Measurements from ENCODE around the gene ADRA1B. TPM values are rescaled to one million over a fixed set of nuclear protein-coding genes. Genes with fewer than 3 reads are reported as not detected.

Gene ADRA1B
- total and polyA plus RNA-seq, 2 of the 8 experiments (the other 6 are each of a cell fraction or from before 2014, with no cell fraction given): not detected

GRCh38 chr5:159905496-159905895, 10.8 kb upstream of the ADRA1B start:
- Histone ChIP-seq H3K79me2 (ENCODE audit: control insufficient read depth in 1 of 2, insufficient read depth in 2 of 2, low read length in 2 of 2) (no peaks in the 10 kb centered on the region), H3K4ac (replicated peaks; ENCODE audit: insufficient read length, low read depth, low read length) (no peak overlapping the region), H3K36me3 (ENCODE audit: control insufficient read depth in 2 of 4, insufficient read depth in 4 of 4, low read length in 3 of 4) (no peaks in the 10 kb centered on the region), H3K14ac (ENCODE audit: insufficient read length) (no peak overlapping the region), H3K23ac (ENCODE audit: insufficient read length) (no peak overlapping the region), H4K8ac (ENCODE audit: extremely low read depth, insufficient read depth, low read length) (no peak overlapping the region), H3K27me3 (replicated peaks in 1 of 4; ENCODE audit: control insufficient read depth in 3 of 4, extremely low read depth in 1 of 4, insufficient read depth in 3 of 4, low read length in 3 of 4) (no peaks in the 10 kb centered on the region), H4K20me1 (replicated peaks in 1 of 2; ENCODE audit: control insufficient read depth in 1 of 2, insufficient read depth in 2 of 2, low read length in 2 of 2) (no peaks in the 10 kb centered on the region), H3K4me2 (ENCODE audit: insufficient read depth in 1 of 2, low read depth in 2 of 2, low read length in 2 of 2) (no peak overlapping the region), H2BK5ac (ENCODE audit: low read depth, low read length) (no peak overlapping the region), H3K23me2 (ENCODE audit: low read depth, low read length) (no peaks in the 10 kb centered on the region), H2AK5ac (ENCODE audit: low read depth, low read length) (no peak overlapping the region), H3K9ac (replicated peaks in 1 of 4; ENCODE audit: extremely low read depth in 1 of 4, low read depth in 3 of 4, low read length in 3 of 4) (no peak overlapping the region), H3K56ac (replicated peaks; ENCODE audit: insufficient read length, low read depth, low read length) (no peak overlapping the region), H4K91ac (replicated peaks; ENCODE audit: insufficient read length, low read length) (no peak overlapping the region), H3K27ac (ENCODE audit: low read depth, low read length) (no peak overlapping the region), H2BK20ac (ENCODE audit: low read length) (no peak overlapping the region), H3K79me1 (ENCODE audit: low read depth, low read length) (no peaks in the 10 kb centered on the region), H2BK15ac (ENCODE audit: low read length) (no peak overlapping the region), H3K4me3 (ENCODE audit: extremely low read depth in 1 of 4, insufficient read depth in 2 of 4, low read depth in 3 of 4, low read length in 4 of 4) (no peak overlapping the region), H3K18ac (ENCODE audit: extremely low read depth, low read length) (no peak overlapping the region), H2AFZ (ENCODE audit: low read length) (no peak overlapping the region), H2BK12ac (ENCODE audit: low read depth, low read length) (no peak overlapping the region), H2BK120ac (replicated peaks; ENCODE audit: low read depth, low read length) (no peak overlapping the region), H4K5ac (ENCODE audit: insufficient read length, low read depth, low read length) (no peak overlapping the region), H3K9me3 (ENCODE audit: insufficient read depth in 2 of 2, low read depth in 1 of 2, low read length in 1 of 2) (no peaks in the 10 kb centered on the region), H3K4me1 (replicated peaks in 1 of 4; ENCODE audit: control insufficient read depth in 3 of 4, insufficient read depth in 4 of 4, low read length in 3 of 4) (peaks cover 0 to 4% (median 2%) of the 10 kb centered on the region in 4 experiments; a peak in 2 of 7 replicates)
- ChIA-PET POLR2A (ENCODE audit: partially characterized antibody) (no interaction called here), CTCF (ENCODE audit: partially characterized antibody) (interaction anchor here (1.0 to 1.3 kb wide), 2 partner anchors 11 to 131 kb away, joined by 3 read pairs; partner anchors contain the start of gene ADRA1B)
- no peak for FAIRE-seq
- no peak for TF ChIP-seq POU5F1 (IDR thresholded peaks at IDR 0.05; ENCODE audit: low read depth, low read length)
- no peak for TF ChIP-seq KDM4A (IDR thresholded peaks at IDR 0.05; ENCODE audit: low read depth, low read length, severe bottlenecking)
- TF ChIP-seq JUN (IDR thresholded peaks at IDR 0.05; ENCODE audit: low read depth, low read length): no peak
- TF ChIP-seq BACH1 (IDR thresholded peaks at IDR 0.05; ENCODE audit: low read length): no peak
- no peak for TF ChIP-seq SP4 (IDR thresholded peaks at IDR 0.05; ENCODE audit: low read length)
- TF ChIP-seq RBBP5 (IDR thresholded peaks at IDR 0.05; ENCODE audit: borderline replicate concordance, low read depth, low read length): no peak
- no peak for TF ChIP-seq TAF1 (IDR thresholded peaks at IDR 0.05; ENCODE audit: low read depth, low read length)
- TF ChIP-seq SP2 (IDR thresholded peaks at IDR 0.05; ENCODE audit: low read length): no peak
- no peak for TF ChIP-seq RXRA (IDR thresholded peaks at IDR 0.05; ENCODE audit: insufficient read depth, low read depth, low read length)
- no peak for TF ChIP-seq ZNF274 (IDR thresholded peaks at IDR 0.05; ENCODE audit: borderline replicate concordance, extremely low read depth, low read length)
- TF ChIP-seq CHD2 (IDR thresholded peaks at IDR 0.05; ENCODE audit: low read length): no peak
- TF ChIP-seq TEAD4 (IDR thresholded peaks at IDR 0.05; ENCODE audit: low read depth, low read length): no peak
- TF ChIP-seq CREB1 (IDR thresholded peaks at IDR 0.05): no peak
- no peak for DNase-seq (ENCODE audit: low read depth in 1 of 2, low spot score in 2 of 2)
